Endothelial cell of umbilical vein (primary cell): ENCODE data around the gene CCN6. TPM values are rescaled to one million over a fixed set of nuclear protein-coding genes. Genes with fewer than 3 reads are reported as not detected.

Source experiments
- BruUV-seq: library from RNA; stranded (reverse); fragments of 400-500 nt; replicated peaks from 2 replicates; lab custom pipeline; 2021; lab: Mats Ljungman, UMichigan
- CTCF ChIA-PET: fragments of 300-600, 350-600 bp; sonication (Branson Sonifier 250); formaldehyde crosslinking; loops from one replicate; lab custom pipeline; 2021; ENCODE audit warnings: antibody characterized with exemption, inconsistent platforms; lab: Charles Lee
- POLR2A ChIA-PET: fragments of 300-600, 350-600 bp; sonication (Branson Sonifier 250); formaldehyde crosslinking; loops from one replicate; lab custom pipeline; 2021; ENCODE audit warnings: antibody characterized with exemption, inconsistent platforms; lab: Charles Lee
- DNase-seq: peaks from one replicate; pipeline ENCODE4 v3.0.0-alpha.2; 2011; ENCODE audit warnings: low read depth, low spot score
- FAIRE-seq: peaks from 2 replicates; lab custom pipeline; 2011; peaks lifted over from hg19 to GRCh38; lab: Jason Lieb, UNC
- H2AFZ ChIP-seq: 2 replicates; pipeline ENCODE4 v1.6.0; 2012; ENCODE audit warnings: low read depth, low read length, control low read depth, inconsistent platforms
- H3K27ac ChIP-seq: 2 replicates; pipeline ENCODE4 v1.5.1; 2011; ENCODE audit warnings: low read depth, mild to moderate bottlenecking, control low read depth, low read length, moderate library complexity; ENCODE audit not compliant: insufficient read depth
- H3K27me3 ChIP-seq, 2 experiments: 2 replicates each; pipeline versions ENCODE4 v1.6.0 to v1.6.1; 2011; ENCODE audit warnings: low read length in 2 of 2, mixed read lengths in 1 of 2; ENCODE audit not compliant: control insufficient read depth in 2 of 2, insufficient read depth in 2 of 2
- H3K36me3 ChIP-seq, 2 experiments: 2 replicates in 1 of 2; 3 replicates in 1 of 2; pipeline ENCODE4 v1.5.1; 2011; ENCODE audit warnings: low read length in 2 of 2, mild to moderate bottlenecking in 1 of 2, moderate library complexity in 1 of 2; ENCODE audit not compliant: control insufficient read depth in 2 of 2, insufficient read depth in 2 of 2; ENCODE audit errors: extremely low read depth in 1 of 2
- H3K4me1 ChIP-seq: 3 replicates; pipeline ENCODE4 v1.5.1; 2011; ENCODE audit warnings: mild to moderate bottlenecking, low read length; ENCODE audit not compliant: control insufficient read depth, insufficient read depth; ENCODE audit errors: extremely low read depth
- H3K4me2 ChIP-seq: 2 replicates; pipeline ENCODE4 v1.6.1; 2011; ENCODE audit warnings: low read length, control low read depth, mixed read lengths; ENCODE audit not compliant: insufficient read depth
- H3K4me3 ChIP-seq, 3 experiments: fragments of 200-600 bp in 1 of 3; sonication (generic), shearing (Covaris generic) in 1 of 3; replicated peaks in 1 of 3; 2 replicates each; pipeline ENCODE4 v1.5.1; 2011 to 2016; ENCODE audit warnings: control low read depth in 3 of 3, low read length in 3 of 3, mild to moderate bottlenecking in 2 of 3, inconsistent platforms in 1 of 3, low read depth in 1 of 3, moderate library complexity in 1 of 3; ENCODE audit not compliant: insufficient read depth in 1 of 3
- H3K79me2 ChIP-seq: 2 replicates; pipeline ENCODE4 v1.6.0; 2012; ENCODE audit warnings: low read length, inconsistent platforms; ENCODE audit not compliant: control insufficient read depth, insufficient read depth
- H3K9ac ChIP-seq: replicated peaks from 2 replicates; pipeline ENCODE3; 2011; ENCODE audit warnings: low read length, control low read depth; ENCODE audit not compliant: insufficient read depth; ENCODE audit errors: extremely low read depth
- H3K9me1 ChIP-seq: replicated peaks from 3 replicates; pipeline ENCODE4 v1.6.0; 2011; ENCODE audit warnings: mild to moderate bottlenecking, low read length; ENCODE audit not compliant: control insufficient read depth, insufficient read depth; ENCODE audit errors: extremely low read depth
- H3K9me3 ChIP-seq: replicated peaks from 2 replicates; pipeline ENCODE4 v1.5.1; 2012; ENCODE audit warnings: low read length, inconsistent platforms; ENCODE audit not compliant: control insufficient read depth, insufficient read depth
- H4K20me1 ChIP-seq: replicated peaks from 2 replicates; pipeline ENCODE3; 2011; ENCODE audit warnings: mild to moderate bottlenecking, low read length; ENCODE audit not compliant: control insufficient read depth, insufficient read depth; ENCODE audit errors: extremely low read depth
- EZH2 ChIP-seq: IDR thresholded peaks from 2 replicates; pipeline ENCODE4 v1.6.1; 2012; ENCODE audit warnings: borderline replicate concordance, low read depth, mild to moderate bottlenecking, moderate library complexity, low read length, inconsistent platforms; ENCODE audit not compliant: severe bottlenecking
- FOS ChIP-seq: IDR thresholded peaks from 2 replicates; pipeline ENCODE4 v1.6.1; 2011; ENCODE audit warnings: mild to moderate bottlenecking, low read length, moderate library complexity, borderline replicate concordance; ENCODE audit not compliant: insufficient read depth
- GATA2 ChIP-seq: IDR thresholded peaks from 2 replicates; pipeline ENCODE4 v1.7.0; 2011; ENCODE audit warnings: low read depth, mild to moderate bottlenecking, moderate library complexity, mixed read lengths, low read length; ENCODE audit not compliant: insufficient read length, insufficient read depth
- JUN ChIP-seq: IDR thresholded peaks from 2 replicates; pipeline ENCODE4 v1.6.1; 2011; ENCODE audit warnings: borderline replicate concordance, low read depth; ENCODE audit not compliant: insufficient read length, insufficient read depth
- MAX ChIP-seq: IDR thresholded peaks from 2 replicates; pipeline ENCODE4 v1.6.1; 2011; ENCODE audit not compliant: insufficient read depth, insufficient read length
- MYC ChIP-seq: IDR thresholded peaks from one replicate; pipeline ENCODE4 v1.6.1; 2011; ENCODE audit warnings: mild to moderate bottlenecking, low read depth, low read length
- POLR2A ChIP-seq: IDR thresholded peaks from 2 replicates; pipeline ENCODE4 v1.6.1; 2012; ENCODE audit warnings: low read depth, mild to moderate bottlenecking, control low read depth, low read length
- POLR2AphosphoS5 ChIP-seq: IDR thresholded peaks from 2 replicates; pipeline ENCODE4 v1.6.1; 2012; ENCODE audit warnings: low read depth, mild to moderate bottlenecking, control low read depth, low read length, moderate library complexity; ENCODE audit not compliant: insufficient read depth
- dilution Hi-C: fragments of 300-500 bp; cut with MboI; formaldehyde crosslinking; loops from one replicate; pipeline ENCODE4 v1.15.0; 2019; ENCODE audit warnings: low sequenced_read_pairs; ENCODE audit not compliant: extremely low pct_ligation_motif_present
- intact Hi-C: fragments of 100-400 bp; cut with micrococcal nuclease; formaldehyde crosslinking; loops from one replicate; pipeline ENCODE4 v1.10.0; 2022
- polyA plus RNA-seq, 4 experiments: library from polyadenylated mRNA; depleted of rRNA in 3 of 4; stranded (reverse) in 3 of 4; unstranded in 1 of 4; fragments of >200 nt; gene quantifications; 2 replicates each; pipeline versions ENCODE4 v1.2.1 to v1.2.3, GENCODE V29; 2011 to 2012; ENCODE audit warnings: missing spikeins in 1 of 4
- total RNA-seq: library from RNA; stranded (reverse); gene quantifications from 2 replicates; pipeline ENCODE4 v1.2.3, GENCODE V29; 2021
- TF ChIP-seq, protein P1 (sequence below), 2 donors: IDR thresholded peaks; 1 replicate in 1 of 2; 2 replicates in 1 of 2; pipeline ENCODE4 v1.5.1; 2011; ENCODE audit warnings: low read length in 2 of 2, mild to moderate bottlenecking in 2 of 2, moderate library complexity in 2 of 2, control low read depth in 1 of 2, inconsistent platforms in 1 of 2, low read depth in 1 of 2; ENCODE audit not compliant: insufficient read depth in 1 of 2; ENCODE audit errors: extremely low read depth in 1 of 2

The CCN6 gene
- total and polyA plus RNA-seq, 2 donors (not counting 3 experiments of a cell fraction or from before 2014, with no cell fraction given), result not detected

- Histone ChIP-seq H3K36me3 (peaks cover 58 to 75% of the 10 kb centered on the region in 2 experiments), H3K4me1 (peaks cover 12% of the 10 kb centered on the region), H3K4me3 (no peak overlapping the region), H3K9ac (no peak overlapping the region), H3K27me3 (no peaks in the 10 kb centered on the region), H3K27ac (no peak overlapping the region), H3K9me1 (no peaks in the 10 kb centered on the region), H4K20me1 (no peaks in the 10 kb centered on the region), H2AFZ (no peak overlapping the region), H3K4me2 (no peak overlapping the region), H3K79me2 (no peaks in the 10 kb centered on the region), H3K9me3 (no peaks in the 10 kb centered on the region)
- DNase-seq, result no peak
- ChIA-PET CTCF (no interaction called here), POLR2A (no interaction called here)
- TF ChIP-seq MYC (no peak), POLR2A (no peak), EZH2 (no peak), POLR2AphosphoS5 (no peak)
- no TSS peak for BruUV-seq
- dilution Hi-C loops, result no loop called here
- intact Hi-C loops, result no loop called here
- no peak for FAIRE-seq
Observed at GRCh38 chr6:112114577-112115223, 60.8 kb downstream of the CCN6 start.

DNA sequence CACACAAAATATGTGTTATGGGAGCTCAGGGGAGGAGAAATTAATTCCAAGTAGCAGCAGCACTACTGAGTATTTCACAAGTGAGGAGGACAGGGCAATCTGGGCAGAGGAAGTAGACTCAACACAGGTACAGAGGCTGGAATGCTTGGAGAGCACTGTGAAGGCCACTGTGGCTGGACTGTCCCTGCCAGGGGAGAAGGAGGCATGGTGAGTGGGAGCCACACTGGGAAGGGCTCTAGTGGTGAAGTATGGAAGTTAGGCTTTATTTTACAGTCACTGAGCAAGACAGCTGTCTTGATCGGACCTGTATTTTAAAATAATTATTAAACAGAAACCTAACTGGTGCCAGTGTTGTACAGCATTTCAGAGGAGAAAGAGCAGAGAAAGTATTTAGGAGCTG, 62.3 kb downstream of the CCN6 start:
- FAIRE-seq (no peak), DNase-seq (no peak)
- no peak for TF ChIP-seq FOS
- no peak for TF ChIP-seq GATA2
- TF ChIP-seq JUN, result no peak
- TF ChIP-seq MYC, result no peak
- TF ChIP-seq EZH2, result no peak
- TF ChIP-seq, protein P1, sequence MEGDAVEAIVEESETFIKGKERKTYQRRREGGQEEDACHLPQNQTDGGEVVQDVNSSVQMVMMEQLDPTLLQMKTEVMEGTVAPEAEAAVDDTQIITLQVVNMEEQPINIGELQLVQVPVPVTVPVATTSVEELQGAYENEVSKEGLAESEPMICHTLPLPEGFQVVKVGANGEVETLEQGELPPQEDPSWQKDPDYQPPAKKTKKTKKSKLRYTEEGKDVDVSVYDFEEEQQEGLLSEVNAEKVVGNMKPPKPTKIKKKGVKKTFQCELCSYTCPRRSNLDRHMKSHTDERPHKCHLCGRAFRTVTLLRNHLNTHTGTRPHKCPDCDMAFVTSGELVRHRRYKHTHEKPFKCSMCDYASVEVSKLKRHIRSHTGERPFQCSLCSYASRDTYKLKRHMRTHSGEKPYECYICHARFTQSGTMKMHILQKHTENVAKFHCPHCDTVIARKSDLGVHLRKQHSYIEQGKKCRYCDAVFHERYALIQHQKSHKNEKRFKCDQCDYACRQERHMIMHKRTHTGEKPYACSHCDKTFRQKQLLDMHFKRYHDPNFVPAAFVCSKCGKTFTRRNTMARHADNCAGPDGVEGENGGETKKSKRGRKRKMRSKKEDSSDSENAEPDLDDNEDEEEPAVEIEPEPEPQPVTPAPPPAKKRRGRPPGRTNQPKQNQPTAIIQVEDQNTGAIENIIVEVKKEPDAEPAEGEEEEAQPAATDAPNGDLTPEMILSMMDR (IDR thresholded peaks at IDR 0.05; ENCODE audit: extremely low read depth in 1 of 2, insufficient read depth in 1 of 2, low read depth in 1 of 2, low read length in 2 of 2), result no peak
- TF ChIP-seq MAX, result no peak
- TF ChIP-seq POLR2A, result no peak
- no peak for TF ChIP-seq POLR2AphosphoS5
- no peaks in the 10 kb centered on the region for H4K20me1 ChIP-seq
- no peak overlapping the region for H3K27ac ChIP-seq
- ChIA-PET CTCF (no interaction called here), POLR2A (no interaction called here)
- peaks cover 12% of the 10 kb centered on the region for H3K4me1 ChIP-seq
- H2AFZ ChIP-seq, result no peak overlapping the region
- H3K27me3 ChIP-seq, result no peaks in the 10 kb centered on the region
- no peak overlapping the region for H3K4me3 ChIP-seq
- no peaks in the 10 kb centered on the region for H3K9me3 ChIP-seq
- no peaks in the 10 kb centered on the region for H3K79me2 ChIP-seq
- dilution Hi-C loops (no loop called here), intact Hi-C loops (no loop called here)
- no peak overlapping the region for H3K4me2 ChIP-seq
- no TSS peak for BruUV-seq
- no peaks in the 10 kb centered on the region for H3K9me1 ChIP-seq
- peaks cover 63 to 74% of the 10 kb centered on the region in 2 experiments for H3K36me3 ChIP-seq
- H3K9ac ChIP-seq, result no peak overlapping the region
